SH-SY5Y (cell line): ENCODE data around the gene UBL7.

Source experiments
- GATA2 ChIP-seq: IDR thresholded peaks from 2 replicates; pipeline ENCODE4 v1.6.1; 2011; ENCODE audit warnings: mild to moderate bottlenecking, low read depth, low read length
- GATA3 ChIP-seq: IDR thresholded peaks from 2 replicates; pipeline ENCODE4 v1.6.1; 2011; ENCODE audit warnings: low read depth, mild to moderate bottlenecking, low read length, moderate library complexity

GRCh38 chr15:74430510-74430951 is 30.4 kb downstream of the UBL7 start:
- TF ChIP-seq GATA3 (no peak), GATA2 (no peak)
